Neural cell (in vitro differentiated cells): ENCODE data around the gene ZBTB8A. TPM values are rescaled to one million over a fixed set of nuclear protein-coding genes. Genes with fewer than 3 reads are reported as not detected.
"Not testable (repeated sequence)": the region's sequence is repeated elsewhere in the genome, so short reads cannot be mapped to it uniquely, and the experiment has no call there.

Experiments
- H2AFZ ChIP-seq: fragments of 200-600, 300-800 bp; sonication (generic), shearing (Covaris generic); 2 replicates; pipeline ENCODE4 v1.6.0; 2014; ENCODE audit warnings: low read depth, mild to moderate bottlenecking, antibody characterized with exemption, low read length, moderate library complexity
- H3F3A ChIP-seq: fragments of 200-600 bp; shearing (Covaris generic); 2 replicates; pipeline ENCODE4 v1.6.1; 2016; ENCODE audit warnings: mild to moderate bottlenecking, moderate library complexity, mixed read lengths, antibody characterized with exemption, low read length; ENCODE audit not compliant: insufficient read depth, poor library complexity, severe bottlenecking
- H3K27ac ChIP-seq: fragments of 200-600, 300-800 bp; sonication (generic), shearing (Covaris generic); 2 replicates; pipeline ENCODE4 v1.5.1; 2014; ENCODE audit warnings: mild to moderate bottlenecking, low read length, moderate library complexity
- H3K27me3 ChIP-seq: fragments of 300-800, 200-600 bp; sonication (generic), shearing (Covaris generic); 2 replicates; pipeline ENCODE4 v1.6.0; 2014; ENCODE audit warnings: mild to moderate bottlenecking, low read depth, low read length, moderate library complexity; ENCODE audit not compliant: insufficient read depth
- H3K36me3 ChIP-seq: fragments of 300-800, 200-600 bp; sonication (generic), shearing (Covaris generic); 2 replicates; pipeline ENCODE4 v1.5.1; 2014; ENCODE audit warnings: mild to moderate bottlenecking, antibody characterized with exemption, low read length, moderate library complexity; ENCODE audit not compliant: insufficient read depth
- H3K4me2 ChIP-seq: fragments of 300-800, 200-600 bp; sonication (generic), shearing (Covaris generic); 2 replicates; pipeline ENCODE4 v1.6.0; 2014; ENCODE audit warnings: mild to moderate bottlenecking, low read length
- H3K4me3 ChIP-seq: fragments of 300-800, 200-600 bp; sonication (generic), shearing (Covaris generic); 2 replicates; pipeline ENCODE4 v1.5.1; 2014; ENCODE audit warnings: mild to moderate bottlenecking, low read length, moderate library complexity
- H3K79me2 ChIP-seq: fragments of 200-600 bp; shearing (Covaris generic); replicated peaks from 2 replicates; pipeline ENCODE4 v1.6.0; 2014; ENCODE audit warnings: mild to moderate bottlenecking, low read length, moderate library complexity; ENCODE audit not compliant: insufficient read depth
- H3K9ac ChIP-seq: fragments of 300-800, 200-600 bp; sonication (generic), shearing (Covaris generic); 2 replicates; pipeline ENCODE4 v1.6.1; 2016; ENCODE audit warnings: mild to moderate bottlenecking, low read length, mixed read lengths
- H3K9me2 ChIP-seq: fragments of 200-600 bp; shearing (Covaris generic); 2 replicates; pipeline ENCODE4 v1.6.1; 2016; ENCODE audit warnings: mild to moderate bottlenecking, low read length, mixed read lengths; ENCODE audit not compliant: insufficient read depth
- H3K9me3 ChIP-seq: fragments of 200-600, 300-800 bp; sonication (generic), shearing (Covaris generic); 2 replicates; pipeline ENCODE4 v1.6.1; 2016; ENCODE audit warnings: mild to moderate bottlenecking, mixed run types, low read length, moderate library complexity, mixed read lengths
- H4K20me1 ChIP-seq: fragments of 200-600 bp; shearing (Covaris generic); 2 replicates; pipeline ENCODE4 v1.6.1; 2016; ENCODE audit warnings: mild to moderate bottlenecking, mixed run types; ENCODE audit not compliant: insufficient read depth
- CTCF ChIP-seq: fragments of 450-650 bp; IDR thresholded peaks from 2 replicates; pipeline ENCODE4 v1.5.1; 2014; ENCODE audit warnings: antibody characterized with exemption, mild to moderate bottlenecking, moderate library complexity; ENCODE audit not compliant: poor library complexity, severe bottlenecking
- EP300 ChIP-seq: fragments of 450-650 bp; conservative IDR thresholded peaks from 2 replicates; pipeline ENCODE4 v1.6.1; 2014; ENCODE audit warnings: antibody characterized with exemption, mild to moderate bottlenecking, moderate library complexity; ENCODE audit not compliant: poor library complexity, severe bottlenecking
- EZH2 ChIP-seq: fragments of 200-600, 300-800 bp; shearing (Covaris generic), sonication (generic); IDR thresholded peaks from 2 replicates; pipeline ENCODE4 v1.6.1; 2014; ENCODE audit warnings: antibody characterized with exemption, low read length, borderline replicate concordance, mild to moderate bottlenecking; ENCODE audit not compliant: insufficient read depth, poor library complexity, severe bottlenecking
- MXI1 ChIP-seq: fragments of 450-650 bp; conservative IDR thresholded peaks from 2 replicates; pipeline ENCODE4 v1.6.1; 2014; ENCODE audit warnings: antibody characterized with exemption, mild to moderate bottlenecking; ENCODE audit not compliant: poor library complexity, severe bottlenecking
- POLR2AphosphoS5 ChIP-seq: IDR thresholded peaks from 2 replicates; pipeline ENCODE4 v1.6.1; 2012
- RAD21 ChIP-seq: fragments of 450-650 bp; conservative IDR thresholded peaks from 2 replicates; pipeline ENCODE4 v1.6.1; 2014; ENCODE audit warnings: antibody characterized with exemption, mild to moderate bottlenecking, moderate library complexity
- SMC3 ChIP-seq: fragments of 450-650 bp; conservative IDR thresholded peaks from 2 replicates; pipeline ENCODE4 v1.6.1; 2014; ENCODE audit warnings: antibody characterized with exemption, mild to moderate bottlenecking, moderate library complexity; ENCODE audit not compliant: poor library complexity
- TAF1 ChIP-seq: IDR thresholded peaks from 2 replicates; pipeline ENCODE4 v1.6.1; 2012; ENCODE audit warnings: low read depth
- polyA plus RNA-seq: library from polyadenylated mRNA; depleted of rRNA; stranded (reverse); fragments of >200 nt; gene quantifications from 2 replicates; pipeline ENCODE4 v1.2.3, GENCODE V29; 2014
- TF ChIP-seq, protein P1 (sequence below): IDR thresholded peaks from 2 replicates; pipeline ENCODE4 v1.6.1; 2012; ENCODE audit warnings: borderline replicate concordance

Gene ZBTB8A
- polyA plus RNA-seq, 1 donor from 2014 or later = 10.1 TPM

DNA sequence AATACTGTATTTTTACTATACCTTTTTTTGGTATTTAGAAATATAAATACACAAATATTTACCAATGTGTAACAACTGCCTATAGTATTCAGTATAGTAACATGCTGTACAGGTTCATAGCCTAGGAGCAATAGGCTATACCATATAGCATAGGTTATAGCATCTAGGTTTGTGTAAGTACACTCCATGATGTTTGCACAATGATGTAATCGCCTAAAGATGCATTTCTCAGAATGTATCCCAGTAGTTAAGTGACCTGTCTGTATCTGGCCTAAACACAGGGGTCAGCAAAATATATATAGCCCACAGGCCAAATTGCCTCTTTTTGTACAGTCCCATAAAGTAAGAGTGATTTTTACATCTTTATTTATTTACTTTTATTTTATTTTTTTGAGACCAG is 86.9 kb downstream of the ZBTB8A start:
- H3K9ac ChIP-seq = no peak overlapping the region
- no peak overlapping the region for H2AFZ ChIP-seq
- no peaks in the 10 kb centered on the region for H3K9me3 ChIP-seq
- no peaks in the 10 kb centered on the region for H3K79me2 ChIP-seq
- TF ChIP-seq SMC3 = no peak
- no peak overlapping the region for H3K27ac ChIP-seq
- no peaks in the 10 kb centered on the region for H3K36me3 ChIP-seq
- H3K27me3 ChIP-seq = no peaks in the 10 kb centered on the region
- H3F3A ChIP-seq = no peaks in the 10 kb centered on the region
- no peak overlapping the region for H3K4me2 ChIP-seq
- H4K20me1 ChIP-seq = no peaks in the 10 kb centered on the region
- H3K9me2 ChIP-seq = no peaks in the 10 kb centered on the region
- no peak overlapping the region for H3K4me3 ChIP-seq

GRCh38 chr1:32627596-32628162 is 88.5 kb downstream of the ZBTB8A start:
- Histone ChIP-seq H3K4me3 (no peak overlapping the region), H3K9ac (no peak overlapping the region), H2AFZ (no peak overlapping the region), H3F3A (no peaks in the 10 kb centered on the region), H3K27me3 (no peaks in the 10 kb centered on the region), H4K20me1 (no peaks in the 10 kb centered on the region), H3K36me3 (no peaks in the 10 kb centered on the region), H3K9me3 (no peaks in the 10 kb centered on the region), H3K79me2 (no peaks in the 10 kb centered on the region), H3K4me2 (no peak overlapping the region), H3K27ac (no peak overlapping the region), H3K9me2 (no peaks in the 10 kb centered on the region)
- TF ChIP-seq MXI1 (no peak), RAD21 (no peak), TAF1 (no peak), EZH2 (no peak), CTCF (no peak), SMC3 (no peak), EP300 (no peak), POLR2AphosphoS5 (no peak)
- TF ChIP-seq, protein P1, sequence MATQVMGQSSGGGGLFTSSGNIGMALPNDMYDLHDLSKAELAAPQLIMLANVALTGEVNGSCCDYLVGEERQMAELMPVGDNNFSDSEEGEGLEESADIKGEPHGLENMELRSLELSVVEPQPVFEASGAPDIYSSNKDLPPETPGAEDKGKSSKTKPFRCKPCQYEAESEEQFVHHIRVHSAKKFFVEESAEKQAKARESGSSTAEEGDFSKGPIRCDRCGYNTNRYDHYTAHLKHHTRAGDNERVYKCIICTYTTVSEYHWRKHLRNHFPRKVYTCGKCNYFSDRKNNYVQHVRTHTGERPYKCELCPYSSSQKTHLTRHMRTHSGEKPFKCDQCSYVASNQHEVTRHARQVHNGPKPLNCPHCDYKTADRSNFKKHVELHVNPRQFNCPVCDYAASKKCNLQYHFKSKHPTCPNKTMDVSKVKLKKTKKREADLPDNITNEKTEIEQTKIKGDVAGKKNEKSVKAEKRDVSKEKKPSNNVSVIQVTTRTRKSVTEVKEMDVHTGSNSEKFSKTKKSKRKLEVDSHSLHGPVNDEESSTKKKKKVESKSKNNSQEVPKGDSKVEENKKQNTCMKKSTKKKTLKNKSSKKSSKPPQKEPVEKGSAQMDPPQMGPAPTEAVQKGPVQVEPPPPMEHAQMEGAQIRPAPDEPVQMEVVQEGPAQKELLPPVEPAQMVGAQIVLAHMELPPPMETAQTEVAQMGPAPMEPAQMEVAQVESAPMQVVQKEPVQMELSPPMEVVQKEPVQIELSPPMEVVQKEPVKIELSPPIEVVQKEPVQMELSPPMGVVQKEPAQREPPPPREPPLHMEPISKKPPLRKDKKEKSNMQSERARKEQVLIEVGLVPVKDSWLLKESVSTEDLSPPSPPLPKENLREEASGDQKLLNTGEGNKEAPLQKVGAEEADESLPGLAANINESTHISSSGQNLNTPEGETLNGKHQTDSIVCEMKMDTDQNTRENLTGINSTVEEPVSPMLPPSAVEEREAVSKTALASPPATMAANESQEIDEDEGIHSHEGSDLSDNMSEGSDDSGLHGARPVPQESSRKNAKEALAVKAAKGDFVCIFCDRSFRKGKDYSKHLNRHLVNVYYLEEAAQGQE = no peak

DNA sequence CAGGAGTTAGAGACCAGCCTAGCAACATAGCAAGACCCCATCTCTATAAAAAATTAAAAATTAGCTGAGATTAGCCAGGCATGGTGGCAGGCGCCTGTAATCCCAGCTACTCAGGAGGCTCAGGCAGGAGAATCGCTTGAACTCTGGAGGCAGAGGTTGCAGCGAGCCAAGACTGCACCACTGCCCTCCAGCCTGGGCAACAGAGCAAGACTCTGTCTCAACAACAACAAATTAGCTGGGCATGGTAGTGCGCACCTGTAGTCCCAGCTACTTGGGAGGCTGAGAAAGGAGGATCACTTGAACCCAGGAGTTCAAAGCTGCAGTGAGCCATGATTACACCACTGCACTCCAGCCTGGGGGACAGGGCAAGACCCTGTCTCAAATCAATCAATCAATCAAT is 90.9 kb downstream of the ZBTB8A start:
- not testable (repeated sequence) for H3K4me2 ChIP-seq, H3K9me2 ChIP-seq, H4K20me1 ChIP-seq, H3K36me3 ChIP-seq, H3K79me2 ChIP-seq, H3F3A ChIP-seq, H3K9me3 ChIP-seq, H3K9ac ChIP-seq, H3K27ac ChIP-seq, H3K27me3 ChIP-seq, H3K4me3 ChIP-seq, H2AFZ ChIP-seq
